HepG2 (cell line): ENCODE measurements around the gene GLIS2. TPM values are rescaled to one million over a fixed set of nuclear protein-coding genes. Genes with fewer than 3 reads are reported as not detected.

Source experiments
- CENPT ChIP-seq: sonication (generic); formaldehyde crosslinking; IDR thresholded peaks from 2 replicates; pipeline ENCODE4 v1.8.0; 2022; ENCODE audit warnings: low read depth, mild to moderate bottlenecking, moderate library complexity, missing genetic modification reagents
- ELK4 ChIP-seq: sonication (generic); formaldehyde crosslinking; IDR thresholded peaks from 2 replicates; pipeline ENCODE4 v1.9.0; 2021; ENCODE audit warnings: missing genetic modification reagents, borderline replicate concordance
- MIER2 ChIP-seq: IDR thresholded peaks from 2 replicates; pipeline ENCODE4 v1.6.1; 2016; ENCODE audit warnings: missing biosample characterization, missing genetic modification reagents
- MXD4 ChIP-seq: IDR thresholded peaks from 2 replicates; pipeline ENCODE4 v1.6.1; 2016; ENCODE audit warnings: mild to moderate bottlenecking, missing biosample characterization, missing genetic modification reagents
- MYC ChIP-seq: sonication (generic); formaldehyde crosslinking; IDR thresholded peaks from 2 replicates; pipeline ENCODE4 v1.9.0; 2021; ENCODE audit warnings: missing genetic modification reagents, borderline replicate concordance
- NCOA2 ChIP-seq: sonication (generic); formaldehyde crosslinking; IDR thresholded peaks from 2 replicates; pipeline ENCODE4 v1.8.0; 2022; ENCODE audit warnings: inconsistent platforms
- NFYC ChIP-seq: IDR thresholded peaks from 2 replicates; pipeline ENCODE4 v1.6.1; 2016; ENCODE audit warnings: missing genetic modification reagents, missing compliant biosample characterization
- NR1H2 ChIP-seq: sonication (generic); formaldehyde crosslinking; IDR thresholded peaks from 2 replicates; pipeline ENCODE4 v1.8.1; 2022; ENCODE audit warnings: low read depth, missing genetic modification reagents, borderline replicate concordance
- TIGD3 ChIP-seq: sonication (generic); formaldehyde crosslinking; IDR thresholded peaks from 2 replicates; pipeline ENCODE4 v1.5.1; 2020; ENCODE audit warnings: mild to moderate bottlenecking, missing genetic modification reagents, borderline replicate concordance
- ZBED4 ChIP-seq: sonication (generic); formaldehyde crosslinking; IDR thresholded peaks from 2 replicates; pipeline ENCODE4 v1.4.0; 2020; ENCODE audit warnings: missing genetic modification reagents, borderline replicate concordance
- ZBTB8A ChIP-seq: sonication (generic); formaldehyde crosslinking; IDR thresholded peaks from 2 replicates; pipeline ENCODE4 v1.4.0; 2020; ENCODE audit warnings: mild to moderate bottlenecking, low read depth, missing genetic modification reagents, borderline replicate concordance
- ZNF205 ChIP-seq: IDR thresholded peaks from 2 replicates; pipeline ENCODE4 v1.6.1; 2018; ENCODE audit warnings: missing biosample characterization, missing genetic modification reagents
- ZNF709 ChIP-seq: sonication (generic); formaldehyde crosslinking; IDR thresholded peaks from 2 replicates; pipeline ENCODE4 v1.5.0; 2020; ENCODE audit warnings: mild to moderate bottlenecking, missing genetic modification reagents
- ZNF780A ChIP-seq: sonication (generic); formaldehyde crosslinking; IDR thresholded peaks from 2 replicates; pipeline ENCODE4 v1.8.0; 2022; ENCODE audit warnings: mild to moderate bottlenecking, missing genetic modification reagents, moderate library complexity
- polyA plus RNA-seq, 8 experiments: library from polyadenylated mRNA; depleted of rRNA in 3 of 8; stranded (reverse) in 7 of 8; unstranded in 1 of 8; fragments of >200 nt; fragmentation: Illumina TruSeq in 4 of 8; extraction: Trizol in 4 of 8; gene quantifications; 2 replicates each; pipeline versions ENCODE4 v1.2.1 to v1.2.3, GENCODE V29; 2011 to 2016; ENCODE audit warnings: low read depth in 4 of 8, missing spikeins in 1 of 8, mixed read lengths in 1 of 8; ENCODE audit not compliant: insufficient read depth in 1 of 8
- total RNA-seq, 5 experiments: library from RNA; depleted of rRNA; stranded (reverse); fragments of >200 nt; fragmentation: Illumina TruSeq; extraction: Trizol; gene quantifications; 2 replicates each; pipeline ENCODE4 v1.2.3, GENCODE V29; 2016; ENCODE audit warnings: low read depth in 1 of 5
- TF ChIP-seq, protein P1 (sequence below): sonication (generic); formaldehyde crosslinking; IDR thresholded peaks from 2 replicates; pipeline ENCODE4 v1.4.0; 2020; ENCODE audit warnings: missing genetic modification reagents
- TF ChIP-seq, protein P2 (sequence below): sonication (generic); formaldehyde crosslinking; conservative IDR thresholded peaks from 2 replicates; pipeline ENCODE4 v1.4.0; 2020; ENCODE audit warnings: missing genetic modification reagents

Gene GLIS2
- total and polyA plus RNA-seq, 2 of the 13 experiments (the other 11 are each of a cell fraction or from before 2014, with no cell fraction given): 0.28 to 0.29 TPM

DNA sequence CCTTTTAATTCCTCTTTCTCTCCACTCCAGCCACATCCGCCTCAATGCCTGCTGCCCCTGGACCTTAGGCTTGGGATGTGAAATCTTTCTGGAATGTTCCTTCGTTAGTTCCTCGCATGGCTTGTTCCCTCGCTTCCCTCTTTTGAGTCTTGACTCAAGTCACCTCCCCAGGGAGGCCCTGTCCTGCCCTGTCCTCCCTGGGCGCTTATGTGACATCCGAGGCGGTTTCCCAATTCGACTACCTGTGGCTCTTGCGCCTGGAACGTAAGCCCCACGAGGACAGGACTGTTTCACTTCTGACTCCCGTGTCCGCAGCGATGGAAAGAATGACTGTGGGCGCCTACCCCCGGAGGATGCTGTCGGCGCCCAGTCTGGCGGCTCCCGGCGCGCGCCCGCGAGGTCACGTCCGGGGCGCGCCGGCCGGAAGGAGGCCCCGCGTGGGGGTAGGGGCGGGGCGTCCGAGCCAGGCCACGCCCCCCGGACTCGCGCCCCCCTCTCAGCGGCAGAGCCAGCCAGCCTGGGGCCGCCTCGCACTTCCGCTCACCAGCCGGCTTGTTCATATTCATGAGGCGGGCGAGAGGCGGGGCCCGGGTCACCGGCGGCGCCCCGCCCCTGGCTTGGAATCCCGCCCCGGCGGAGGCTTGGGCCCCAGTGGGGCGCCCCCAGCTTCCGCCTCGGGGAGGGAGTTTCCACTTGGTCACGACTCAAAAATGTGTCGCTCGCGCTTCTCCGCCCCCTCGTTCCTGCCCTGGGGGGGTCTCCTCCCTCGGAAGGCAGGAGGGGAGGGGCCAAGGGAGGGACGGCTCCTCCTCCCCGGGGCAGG is 8.4 kb upstream of the GLIS2 start (continued):
- TF ChIP-seq, protein P1, sequence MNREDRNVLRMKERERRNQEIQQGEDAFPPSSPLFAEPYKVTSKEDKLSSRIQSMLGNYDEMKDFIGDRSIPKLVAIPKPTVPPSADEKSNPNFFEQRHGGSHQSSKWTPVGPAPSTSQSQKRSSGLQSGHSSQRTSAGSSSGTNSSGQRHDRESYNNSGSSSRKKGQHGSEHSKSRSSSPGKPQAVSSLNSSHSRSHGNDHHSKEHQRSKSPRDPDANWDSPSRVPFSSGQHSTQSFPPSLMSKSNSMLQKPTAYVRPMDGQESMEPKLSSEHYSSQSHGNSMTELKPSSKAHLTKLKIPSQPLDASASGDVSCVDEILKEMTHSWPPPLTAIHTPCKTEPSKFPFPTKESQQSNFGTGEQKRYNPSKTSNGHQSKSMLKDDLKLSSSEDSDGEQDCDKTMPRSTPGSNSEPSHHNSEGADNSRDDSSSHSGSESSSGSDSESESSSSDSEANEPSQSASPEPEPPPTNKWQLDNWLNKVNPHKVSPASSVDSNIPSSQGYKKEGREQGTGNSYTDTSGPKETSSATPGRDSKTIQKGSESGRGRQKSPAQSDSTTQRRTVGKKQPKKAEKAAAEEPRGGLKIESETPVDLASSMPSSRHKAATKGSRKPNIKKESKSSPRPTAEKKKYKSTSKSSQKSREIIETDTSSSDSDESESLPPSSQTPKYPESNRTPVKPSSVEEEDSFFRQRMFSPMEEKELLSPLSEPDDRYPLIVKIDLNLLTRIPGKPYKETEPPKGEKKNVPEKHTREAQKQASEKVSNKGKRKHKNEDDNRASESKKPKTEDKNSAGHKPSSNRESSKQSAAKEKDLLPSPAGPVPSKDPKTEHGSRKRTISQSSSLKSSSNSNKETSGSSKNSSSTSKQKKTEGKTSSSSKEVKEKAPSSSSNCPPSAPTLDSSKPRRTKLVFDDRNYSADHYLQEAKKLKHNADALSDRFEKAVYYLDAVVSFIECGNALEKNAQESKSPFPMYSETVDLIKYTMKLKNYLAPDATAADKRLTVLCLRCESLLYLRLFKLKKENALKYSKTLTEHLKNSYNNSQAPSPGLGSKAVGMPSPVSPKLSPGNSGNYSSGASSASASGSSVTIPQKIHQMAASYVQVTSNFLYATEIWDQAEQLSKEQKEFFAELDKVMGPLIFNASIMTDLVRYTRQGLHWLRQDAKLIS: no peak
- no peak for TF ChIP-seq ZBED4 (CRISPR knock-in tag)
- TF ChIP-seq, protein P2, sequence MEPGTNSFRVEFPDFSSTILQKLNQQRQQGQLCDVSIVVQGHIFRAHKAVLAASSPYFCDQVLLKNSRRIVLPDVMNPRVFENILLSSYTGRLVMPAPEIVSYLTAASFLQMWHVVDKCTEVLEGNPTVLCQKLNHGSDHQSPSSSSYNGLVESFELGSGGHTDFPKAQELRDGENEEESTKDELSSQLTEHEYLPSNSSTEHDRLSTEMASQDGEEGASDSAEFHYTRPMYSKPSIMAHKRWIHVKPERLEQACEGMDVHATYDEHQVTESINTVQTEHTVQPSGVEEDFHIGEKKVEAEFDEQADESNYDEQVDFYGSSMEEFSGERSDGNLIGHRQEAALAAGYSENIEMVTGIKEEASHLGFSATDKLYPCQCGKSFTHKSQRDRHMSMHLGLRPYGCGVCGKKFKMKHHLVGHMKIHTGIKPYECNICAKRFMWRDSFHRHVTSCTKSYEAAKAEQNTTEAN (CRISPR knock-in tag): no peak
- TF ChIP-seq NR1H2 (CRISPR knock-in tag): no peak
- TF ChIP-seq NFYC: no peak
- no peak for TF ChIP-seq ZNF780A (CRISPR knock-in tag)
- TF ChIP-seq MYC (CRISPR knock-in tag): no peak
- TF ChIP-seq ZNF205 (CRISPR knock-in tag): no peak
- no peak for TF ChIP-seq ELK4 (CRISPR knock-in tag)
- TF ChIP-seq TIGD3 (CRISPR knock-in tag): no peak
- no peak for TF ChIP-seq MXD4 (CRISPR knock-in tag)
- TF ChIP-seq CENPT: no peak
- TF ChIP-seq ZNF709 (CRISPR knock-in tag): no peak
- TF ChIP-seq MIER2: no peak
- TF ChIP-seq NCOA2: no peak
- TF ChIP-seq ZBTB8A (CRISPR knock-in tag): no peak
